ENCODE data around the gene MACROD1. TPM values are rescaled to one million over a fixed set of nuclear protein-coding genes. Genes with fewer than 3 reads are reported as not detected.

MACROD1 gene
- total and polyA plus RNA-seq, 2 donors (not counting 1 experiment from before 2014, with no cell fraction given) = 2.7 to 8.6 TPM

DNA sequence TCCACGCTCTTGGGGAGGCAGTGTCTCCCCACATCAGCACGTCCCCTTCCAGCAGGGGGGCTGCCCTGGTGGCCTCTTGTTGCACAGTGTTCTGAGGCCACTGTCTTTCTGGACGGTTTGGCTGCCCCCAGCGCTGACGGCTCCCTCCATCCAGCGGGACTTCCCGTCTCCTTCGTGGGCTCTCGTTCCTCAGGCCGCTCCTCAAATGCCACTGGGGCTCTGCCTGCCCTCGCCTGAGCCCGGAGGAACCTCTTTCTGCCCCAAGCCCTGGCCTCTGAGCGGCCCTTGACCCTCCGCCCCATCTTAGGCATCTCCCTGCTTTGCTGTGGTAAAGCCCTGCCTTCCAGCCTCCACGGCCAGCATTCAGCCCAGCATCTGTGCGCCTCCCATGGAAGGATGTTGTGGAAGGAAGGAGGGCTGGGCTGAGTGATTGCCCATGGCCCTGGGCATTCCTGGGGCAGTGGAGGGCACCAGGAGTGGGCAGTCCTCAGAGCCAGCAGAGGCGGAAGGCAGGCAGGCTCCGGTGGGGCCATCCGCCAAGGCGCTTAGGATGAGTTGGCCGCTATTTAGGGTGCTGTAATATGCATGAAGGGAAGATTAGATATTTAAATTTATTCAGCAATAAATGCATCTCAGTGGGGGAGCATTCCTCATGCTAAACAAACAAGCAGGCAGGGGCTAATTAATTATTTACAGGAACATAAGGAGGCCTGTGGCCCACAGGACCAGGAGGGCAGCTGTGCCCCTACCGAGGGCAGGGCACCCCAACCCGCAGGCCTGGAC, 161.9 kb downstream of the MACROD1 start:
- Histone ChIP-seq H3K27ac (ENCODE audit: low read length in 2 of 2) (no peak overlapping the region), H2AFZ (ENCODE audit: insufficient read depth, low read depth, low read length, poor library complexity, severe bottlenecking) (no peak overlapping the region), H3K4me1 (ENCODE audit: control insufficient read depth in 2 of 2, insufficient read depth in 2 of 2, low read length in 2 of 2) (peaks cover 32 to 34% of the 10 kb centered on the region in 2 donors), H3K9ac (ENCODE audit: low read length) (no peak overlapping the region), H4K20me1 (ENCODE audit: control insufficient read depth, insufficient read depth, low read length, poor library complexity, severe bottlenecking) (peaks cover 10% of the 10 kb centered on the region), H3K9me3 (ENCODE audit: control extremely low read depth in 1 of 3, control insufficient read depth in 2 of 3, insufficient read depth in 1 of 3, low read length in 2 of 3) (peaks cover 0 to 12% (median 0%) of the 10 kb centered on the region in 3 donors), H3K4me3 (ENCODE audit: control extremely low read depth in 1 of 5, extremely low read depth in 1 of 5, insufficient read depth in 1 of 5, low read depth in 2 of 5, low read length in 4 of 5) (no peak overlapping the region), H3K4me2 (replicated peaks; ENCODE audit: low read depth, low read length, poor library complexity, severe bottlenecking) (no peak overlapping the region), H3K27me3 (replicated peaks in 1 of 4; ENCODE audit: control extremely low read depth in 1 of 4, control insufficient read depth in 3 of 4, insufficient read depth in 4 of 4, low read length in 3 of 4) (peaks cover 0 to 42% (median 18%) of the 10 kb centered on the region in 4 experiments), H3K79me2 (ENCODE audit: control insufficient read depth, insufficient read depth, low read length) (no peaks in the 10 kb centered on the region), H3K36me3 (replicated peaks in 1 of 2; ENCODE audit: control extremely low read depth in 1 of 2, control insufficient read depth in 1 of 2, extremely low read depth in 1 of 2, insufficient read depth in 2 of 2, low read length in 1 of 2) (no peaks in the 10 kb centered on the region)
- Mint-ChIP-seq H3K27me3 (peaks cover 29% of the 10 kb centered on the region), H3K27ac (no peak overlapping the region), H3K4me3 (no peak overlapping the region), H3K4me1 (peaks cover 17% of the 10 kb centered on the region), H3K9me3 (ENCODE audit: insufficient read depth) (no peaks in the 10 kb centered on the region)
- no peak for ATAC-seq (ENCODE audit: low read depth)
- TF ChIP-seq EZH2 (IDR thresholded peaks at IDR 0.05; ENCODE audit: borderline replicate concordance, insufficient read depth, low read depth, low read length, poor library complexity, severe bottlenecking) = no peak
- TF ChIP-seq, protein P1, sequence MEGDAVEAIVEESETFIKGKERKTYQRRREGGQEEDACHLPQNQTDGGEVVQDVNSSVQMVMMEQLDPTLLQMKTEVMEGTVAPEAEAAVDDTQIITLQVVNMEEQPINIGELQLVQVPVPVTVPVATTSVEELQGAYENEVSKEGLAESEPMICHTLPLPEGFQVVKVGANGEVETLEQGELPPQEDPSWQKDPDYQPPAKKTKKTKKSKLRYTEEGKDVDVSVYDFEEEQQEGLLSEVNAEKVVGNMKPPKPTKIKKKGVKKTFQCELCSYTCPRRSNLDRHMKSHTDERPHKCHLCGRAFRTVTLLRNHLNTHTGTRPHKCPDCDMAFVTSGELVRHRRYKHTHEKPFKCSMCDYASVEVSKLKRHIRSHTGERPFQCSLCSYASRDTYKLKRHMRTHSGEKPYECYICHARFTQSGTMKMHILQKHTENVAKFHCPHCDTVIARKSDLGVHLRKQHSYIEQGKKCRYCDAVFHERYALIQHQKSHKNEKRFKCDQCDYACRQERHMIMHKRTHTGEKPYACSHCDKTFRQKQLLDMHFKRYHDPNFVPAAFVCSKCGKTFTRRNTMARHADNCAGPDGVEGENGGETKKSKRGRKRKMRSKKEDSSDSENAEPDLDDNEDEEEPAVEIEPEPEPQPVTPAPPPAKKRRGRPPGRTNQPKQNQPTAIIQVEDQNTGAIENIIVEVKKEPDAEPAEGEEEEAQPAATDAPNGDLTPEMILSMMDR (IDR thresholded peaks at IDR 0.05) = no peak
- intact Hi-C loops (cut with micrococcal nuclease) = no loop called here
- DNase-seq = no peak
- 76% methylated on average over 17 of the region's 23 CpGs for WGBS (ENCODE audit: insufficient coverage)
- ChIA-PET CTCF (interaction anchor here (1.1 kb wide), 1 partner anchor 30 kb away, joined by 3 read pairs; no protein-coding TSS in a partner anchor), POLR2A (no interaction called here)

Measured in B cell (primary cell).